HG03175 (cell line): ENCODE results near the gene SFXN4.

ENCODE experiments used
- ATAC-seq: cut with Tn5 transposase; IDR thresholded peaks from one replicate; pipeline ENCODE4 v1.9.1; 2021; ENCODE audit warnings: mild to moderate bottlenecking, moderate library complexity; ENCODE audit not compliant: unreplicated experiment

SFXN4 gene, protein sequence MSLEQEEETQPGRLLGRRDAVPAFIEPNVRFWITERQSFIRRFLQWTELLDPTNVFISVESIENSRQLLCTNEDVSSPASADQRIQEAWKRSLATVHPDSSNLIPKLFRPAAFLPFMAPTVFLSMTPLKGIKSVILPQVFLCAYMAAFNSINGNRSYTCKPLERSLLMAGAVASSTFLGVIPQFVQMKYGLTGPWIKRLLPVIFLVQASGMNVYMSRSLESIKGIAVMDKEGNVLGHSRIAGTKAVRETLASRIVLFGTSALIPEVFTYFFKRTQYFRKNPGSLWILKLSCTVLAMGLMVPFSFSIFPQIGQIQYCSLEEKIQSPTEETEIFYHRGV

DNA sequence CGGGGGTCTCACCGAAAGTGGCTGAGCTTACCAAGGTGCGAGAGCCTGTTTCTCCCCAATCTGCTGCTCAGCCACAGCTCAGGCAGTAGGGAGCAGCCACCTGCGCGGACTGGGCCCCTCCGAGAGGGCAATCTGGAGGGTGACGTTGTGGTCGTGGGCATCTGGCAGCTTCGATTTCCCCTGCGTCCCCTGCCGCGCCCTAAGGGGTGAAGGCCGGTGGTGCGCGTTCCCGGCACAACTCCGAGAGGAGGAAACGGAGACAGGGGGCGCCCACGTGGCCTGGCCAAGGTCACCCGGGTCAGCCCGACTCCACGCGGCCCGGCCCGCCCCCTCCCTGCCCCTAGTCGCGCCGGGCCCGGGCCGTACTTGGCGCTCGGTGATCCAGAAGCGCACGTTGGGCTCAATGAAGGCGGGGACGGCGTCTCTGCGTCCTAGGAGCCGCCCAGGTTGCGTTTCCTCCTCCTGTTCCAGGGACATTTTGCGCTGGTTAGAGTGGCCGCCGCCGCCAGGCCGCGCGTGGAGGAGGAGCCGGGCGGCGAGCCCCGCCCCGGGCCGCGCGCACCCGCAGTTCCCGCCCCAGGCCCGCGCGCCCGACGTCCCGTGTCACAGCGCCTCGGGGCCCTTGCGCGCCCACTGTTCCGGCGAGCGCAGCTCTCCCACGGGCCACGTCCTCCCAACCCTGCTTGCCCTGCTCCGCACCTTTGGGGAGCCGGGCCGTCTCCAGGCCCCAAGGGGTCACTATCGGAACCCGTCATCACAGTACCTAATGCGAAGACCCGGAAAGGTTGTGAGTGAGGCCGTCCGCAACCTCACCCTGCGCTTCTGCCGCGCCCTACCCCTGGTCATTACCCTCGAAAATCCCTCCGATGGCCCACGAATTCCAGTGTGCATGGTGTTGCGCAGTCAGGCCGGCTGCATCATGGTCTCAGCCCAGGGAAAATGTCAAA is at the start of gene SFXN4:
SFXN4 (minus strand) TSS at position 544 of the 947 bp plus-strand sequence; CDS start at position 477, 67 bp downstream.
- ATAC-seq: peak; percentile 90

DNA sequence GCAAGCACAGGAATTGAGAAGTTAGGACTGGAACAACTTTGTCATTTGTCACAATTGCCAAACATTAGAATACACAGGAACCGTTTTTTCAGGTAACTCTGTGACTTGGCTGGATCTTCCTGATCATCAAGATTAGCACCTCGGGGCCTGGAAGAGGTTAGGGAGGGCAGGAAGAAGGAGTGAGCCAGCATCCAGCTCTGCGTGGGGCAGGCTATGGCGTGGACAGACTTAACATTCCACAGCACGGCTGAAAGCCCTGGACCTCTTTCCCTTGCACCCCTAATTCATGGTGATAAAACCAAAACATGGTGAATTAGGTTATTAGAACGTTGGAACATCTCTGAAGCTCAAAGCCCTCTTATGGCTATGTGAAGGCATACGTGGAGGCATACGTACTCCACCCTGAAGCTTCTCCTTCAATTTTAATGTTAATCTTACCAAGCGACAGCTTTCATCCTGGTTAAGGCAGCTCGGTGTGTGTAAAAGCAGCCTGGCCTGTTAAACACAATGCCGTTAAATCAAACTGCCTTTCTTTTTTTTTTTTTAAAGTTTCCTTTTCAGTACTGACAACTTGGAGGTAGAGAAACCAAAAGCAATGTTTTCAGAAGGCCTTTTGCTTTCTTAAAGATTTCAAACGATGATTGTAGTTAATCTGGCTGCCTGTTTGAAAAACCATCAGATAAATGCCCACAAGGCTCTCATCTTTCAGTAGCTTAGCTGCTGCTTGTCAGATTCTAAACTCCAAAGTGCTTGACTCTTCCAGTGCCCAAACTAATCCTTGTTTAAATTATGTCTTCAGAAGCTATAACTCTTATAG is 46.3 kb upstream of the SFXN4 start:
- no peak for ATAC-seq

DNA sequence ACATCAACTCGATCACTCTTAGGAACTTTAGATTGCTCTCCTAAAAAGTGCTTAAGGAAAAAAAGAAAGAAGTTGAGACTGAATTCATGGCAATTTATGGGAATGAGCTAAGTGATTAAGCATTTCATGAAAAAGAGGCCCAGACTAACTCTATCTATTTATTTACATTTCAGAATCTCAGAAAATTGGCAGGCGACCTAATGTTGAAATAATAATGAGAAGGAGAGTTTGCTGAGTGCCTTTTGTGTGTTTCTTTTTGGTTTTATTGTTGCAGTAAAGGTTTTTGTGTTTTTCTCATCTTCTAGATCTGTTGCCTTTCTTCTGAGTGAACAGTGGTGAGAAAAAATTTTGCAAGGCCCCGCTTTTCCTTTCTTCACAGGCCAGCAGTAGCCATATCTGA is 45.7 kb upstream of the SFXN4 start:
- no peak for ATAC-seq

DNA sequence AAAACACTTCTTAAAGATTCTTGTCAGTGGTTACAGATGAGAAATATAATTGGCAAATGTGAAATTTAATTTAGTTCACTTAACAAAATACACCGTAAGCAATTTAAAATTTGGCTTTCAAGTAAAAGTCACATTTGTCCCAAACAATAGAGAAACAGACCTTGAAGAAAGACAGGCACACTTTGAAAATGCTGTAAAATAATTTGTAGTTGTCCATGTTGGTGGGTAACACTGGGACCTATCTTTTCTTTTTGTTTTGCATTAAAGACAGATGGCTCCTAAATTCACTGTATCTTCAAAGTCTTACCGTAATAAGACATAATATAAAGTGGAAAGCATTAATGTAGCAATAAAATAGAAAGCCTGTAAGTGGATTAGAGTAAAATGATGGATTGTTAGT is 45.1 kb upstream of the SFXN4 start:
- ATAC-seq: no peak

DNA sequence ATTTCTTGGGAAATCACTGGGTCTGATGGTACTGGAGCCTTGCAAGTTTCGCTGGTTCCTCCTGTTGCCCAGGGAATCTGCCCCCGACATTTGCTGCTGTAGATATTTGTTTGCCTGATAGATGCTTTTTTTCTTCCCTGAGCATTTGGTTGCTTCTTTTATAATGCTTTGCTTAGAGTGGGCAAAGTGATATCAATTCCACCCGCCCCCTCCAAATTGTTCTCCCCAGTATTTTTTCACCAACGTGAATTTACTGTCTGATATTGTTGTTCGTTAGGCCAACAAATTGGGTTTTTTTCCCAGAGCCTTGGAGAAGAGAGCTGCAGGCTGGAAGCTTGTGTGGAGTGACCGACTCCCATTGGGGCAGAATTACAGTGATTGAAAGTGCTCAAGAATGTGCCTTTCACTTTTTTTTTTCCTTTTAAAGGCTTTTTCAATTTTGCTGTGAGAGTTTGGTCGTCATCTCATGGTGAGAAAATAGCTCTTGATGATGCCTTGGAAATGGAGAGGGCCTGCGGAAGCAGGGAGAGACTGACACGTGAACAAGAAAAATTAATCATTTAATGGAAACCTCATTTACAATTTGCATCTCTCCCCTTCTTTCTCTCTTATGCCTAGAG is 44.3 kb upstream of the SFXN4 start:
- no peak for ATAC-seq

DNA sequence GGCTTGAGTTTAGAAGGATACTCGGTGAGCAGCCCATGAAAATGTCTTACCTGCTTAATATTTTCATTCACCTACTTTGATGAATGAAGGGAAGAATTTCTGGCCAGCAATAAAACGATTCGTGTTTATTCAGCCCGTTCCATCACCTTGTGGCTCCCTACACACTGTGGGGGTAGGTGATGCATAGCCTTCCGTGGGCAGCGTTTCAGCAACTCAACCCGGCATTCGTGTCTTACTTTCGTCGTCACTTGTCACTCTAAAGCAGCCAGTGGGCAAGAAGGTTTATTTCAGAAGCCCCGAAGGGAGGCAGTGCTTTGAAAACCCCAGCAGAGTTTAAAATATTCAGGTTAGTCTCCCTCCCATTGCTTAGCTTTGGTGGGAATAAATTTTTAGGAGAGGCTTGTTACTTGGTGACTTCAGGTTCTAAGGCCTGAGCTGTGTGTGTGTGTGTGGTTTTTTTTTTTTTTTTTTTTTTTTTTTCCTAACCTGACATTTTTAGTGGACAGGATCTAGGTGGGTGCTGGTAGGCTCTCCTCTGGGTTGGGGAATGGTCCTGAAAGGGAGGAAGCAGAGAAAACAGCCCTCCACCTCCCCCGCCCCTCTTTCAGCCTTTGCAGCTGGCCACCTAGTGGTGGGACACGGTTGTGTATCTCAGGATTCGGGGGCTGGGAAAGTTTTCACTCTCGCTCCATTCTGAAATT is 43.7 kb upstream of the SFXN4 start:
- no peak for ATAC-seq

DNA sequence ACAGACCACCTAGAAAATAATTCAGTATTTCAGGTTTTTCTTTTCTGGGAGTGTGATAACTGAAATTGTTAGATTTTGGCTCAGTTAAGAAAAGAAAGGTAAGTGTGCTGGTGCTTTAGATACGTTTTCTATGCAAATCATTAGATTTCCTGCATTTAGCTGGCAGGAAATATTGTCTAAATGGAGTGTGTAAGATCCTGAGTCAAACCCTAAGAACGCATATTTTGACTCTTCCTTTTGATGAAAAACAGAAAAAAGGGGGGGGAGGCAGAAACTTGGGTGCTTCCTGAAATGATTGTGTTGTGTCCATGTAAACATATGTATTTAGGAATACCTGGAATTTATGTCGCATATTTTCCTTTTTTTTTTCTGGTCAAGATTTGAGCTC is 43.0 kb upstream of the SFXN4 start:
- no peak for ATAC-seq

DNA sequence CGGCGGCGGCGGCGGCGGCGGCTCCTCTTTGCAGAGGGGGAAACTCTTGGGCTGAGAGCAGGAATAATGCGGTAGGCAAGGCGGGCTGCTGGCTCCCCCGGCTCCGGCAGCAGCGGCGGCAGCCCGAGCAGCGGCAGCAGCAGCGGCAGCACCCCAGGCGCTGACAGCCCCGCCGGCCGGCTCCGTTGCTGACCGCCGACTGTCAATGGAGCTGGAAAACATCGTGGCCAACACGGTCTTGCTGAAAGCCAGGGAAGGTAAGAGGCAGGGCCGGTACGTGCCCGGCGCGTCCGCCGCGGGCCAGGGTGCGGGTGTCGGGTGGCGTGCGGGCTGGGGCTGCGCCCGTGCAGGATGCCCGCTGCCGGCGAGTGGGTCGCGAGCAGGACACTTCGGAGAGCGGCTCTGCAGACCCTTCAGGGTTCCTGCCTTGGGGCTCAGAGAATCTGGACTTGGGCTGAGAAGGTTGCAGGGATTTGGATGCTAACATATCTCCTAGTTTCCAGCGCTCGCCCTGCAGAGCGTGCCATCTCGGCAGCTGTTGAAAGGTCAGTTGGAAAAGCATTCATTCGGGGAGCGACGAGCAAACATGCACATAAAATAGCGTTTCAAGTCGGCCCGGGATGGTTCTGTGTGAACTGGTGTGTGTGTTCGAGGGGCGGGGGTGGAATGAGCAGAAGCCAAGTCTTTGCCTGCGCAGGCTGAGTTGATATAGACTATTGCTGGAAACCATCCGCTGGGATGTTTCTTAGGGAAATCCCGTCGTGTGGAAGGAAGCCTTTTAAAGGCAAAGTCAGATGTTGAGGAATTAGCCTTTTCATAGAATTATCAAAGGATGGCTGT is 42.4 kb upstream of the SFXN4 start:
- peak; percentile 1 for ATAC-seq

DNA sequence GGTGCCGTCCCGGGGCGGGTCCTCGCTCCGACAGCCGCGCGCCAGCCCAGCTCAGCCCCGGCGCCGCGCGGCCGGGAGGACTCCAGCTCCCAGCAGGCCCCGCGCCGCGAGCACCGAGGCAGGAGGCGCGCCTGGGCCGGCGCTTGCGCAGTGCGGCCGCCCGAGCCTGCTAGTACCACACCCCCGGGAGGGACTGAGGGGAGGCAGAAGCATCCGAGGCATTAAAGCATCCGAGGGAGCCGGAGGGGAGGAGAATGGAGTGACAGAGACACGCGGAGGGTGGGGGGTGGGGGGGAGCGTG is 41.8 kb upstream of the SFXN4 start, which contains the start of gene GRK5:
GRK5 (plus strand) TSS at position 206 of the 301 bp plus-strand sequence. CDS start 347 bp downstream, outside the sequence.
- peak; percentile 78 for ATAC-seq

DNA sequence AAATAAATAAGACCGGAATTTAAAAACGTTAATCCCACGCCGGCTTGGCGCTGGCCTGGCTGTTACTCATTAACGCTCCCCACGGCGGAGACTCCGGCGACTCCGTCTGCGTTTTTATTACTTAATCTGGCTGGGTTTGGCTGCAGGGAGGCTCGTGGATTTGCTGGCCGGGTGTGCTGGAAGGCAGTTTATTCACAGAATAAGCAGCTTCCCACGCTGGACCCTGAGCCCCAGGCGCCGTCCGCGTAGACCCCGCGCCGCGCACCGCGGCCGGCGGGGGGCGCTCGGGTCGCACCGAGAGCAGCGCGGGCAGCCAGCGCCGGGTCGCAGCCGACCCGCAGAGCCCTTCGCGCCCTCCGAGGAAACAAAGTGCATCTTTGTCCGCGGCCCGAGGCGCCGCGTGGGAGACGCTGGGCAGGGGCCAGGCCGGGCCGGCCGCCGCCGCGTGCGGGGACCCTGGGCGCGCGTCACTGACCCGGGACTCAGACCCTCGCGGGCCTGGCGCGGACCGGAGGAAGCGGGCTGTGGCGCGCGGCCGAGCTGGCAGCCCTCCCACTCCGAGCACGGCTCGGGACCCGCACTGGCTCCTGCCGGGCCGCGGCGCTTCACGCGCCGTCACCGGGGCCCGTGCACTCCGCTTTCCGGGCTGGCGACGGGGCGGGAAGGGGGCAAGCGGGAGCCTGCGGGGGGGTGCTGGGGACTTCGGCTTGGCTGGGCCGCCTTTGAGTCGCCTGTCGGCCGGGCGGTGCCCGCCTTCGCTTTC is 41.3 kb upstream of the SFXN4 start:
- ATAC-seq: peak; percentile 56

DNA sequence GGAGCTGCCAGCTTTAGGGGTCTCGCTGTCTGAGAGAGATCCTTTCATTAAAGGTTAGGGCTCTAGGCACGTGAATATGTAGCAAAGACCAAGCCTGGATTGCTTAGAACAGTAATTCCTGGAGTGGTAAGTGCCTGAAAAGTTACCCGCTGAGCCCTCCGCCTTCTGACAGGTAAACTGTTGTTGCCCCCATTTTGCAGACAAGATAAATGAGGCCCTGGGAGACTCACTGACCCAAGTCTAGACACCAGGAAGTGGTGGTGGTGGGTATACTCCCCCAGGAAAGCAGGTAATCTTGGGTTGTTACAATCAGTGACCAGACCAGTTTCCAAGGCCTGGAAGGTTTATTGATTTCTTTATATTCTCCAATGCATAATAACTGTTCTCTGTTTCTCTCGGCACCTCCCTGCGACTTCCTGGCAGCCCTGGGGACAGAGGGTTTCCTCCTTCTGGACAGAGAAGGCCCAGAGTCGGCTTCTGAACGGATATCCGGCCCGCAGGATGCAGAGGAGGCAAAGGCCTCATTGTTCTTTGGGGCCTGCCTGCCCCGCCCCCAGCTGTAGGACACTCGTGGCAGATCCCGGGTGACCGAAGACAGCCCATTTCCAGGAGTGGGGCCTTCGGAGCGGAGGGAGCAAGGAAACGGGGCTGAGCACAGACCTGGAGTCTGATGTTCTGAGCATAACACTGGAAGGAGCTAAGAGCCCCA is 40.5 kb upstream of the SFXN4 start:
- peak; percentile 29 for ATAC-seq

DNA sequence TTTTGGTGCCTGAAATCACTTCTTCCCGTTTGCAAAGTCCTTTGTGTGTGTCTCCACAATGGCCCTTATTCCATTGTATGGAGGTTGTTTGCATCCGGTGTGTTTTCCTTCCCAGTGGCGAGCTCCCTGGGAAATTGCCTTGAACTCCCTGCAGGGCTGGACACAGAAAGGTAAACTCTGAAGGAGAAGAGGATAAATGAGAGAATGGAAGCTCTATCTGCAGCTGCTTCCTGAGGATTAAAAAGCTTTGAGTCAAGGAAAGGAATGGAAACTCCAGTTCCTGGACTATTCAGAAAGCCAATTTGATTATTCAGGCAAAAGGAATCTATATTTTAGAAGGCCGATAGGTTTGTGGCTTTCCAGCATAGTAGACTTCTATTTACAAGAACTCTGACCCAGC is 37.5 kb upstream of the SFXN4 start:
- no peak for ATAC-seq

DNA sequence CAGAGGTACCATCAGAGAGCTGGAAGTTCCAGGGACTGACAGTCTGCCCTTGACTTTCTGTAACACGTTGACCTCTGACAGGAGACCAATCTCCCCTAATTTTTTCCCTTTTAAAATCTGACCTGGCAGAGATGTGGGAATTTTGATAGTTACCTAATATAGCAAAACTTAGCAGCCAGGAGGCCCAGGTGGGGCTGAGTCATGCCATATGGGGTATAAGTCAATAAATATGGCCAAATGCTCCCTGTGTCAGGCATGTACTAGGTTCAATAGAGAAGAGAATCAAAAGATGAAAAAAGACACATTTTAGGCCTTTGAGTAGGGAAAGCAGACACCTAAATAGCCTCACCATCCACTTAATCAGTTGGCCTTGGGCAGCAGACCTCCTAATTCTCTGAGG is 35.7 kb upstream of the SFXN4 start:
- no peak for ATAC-seq

DNA sequence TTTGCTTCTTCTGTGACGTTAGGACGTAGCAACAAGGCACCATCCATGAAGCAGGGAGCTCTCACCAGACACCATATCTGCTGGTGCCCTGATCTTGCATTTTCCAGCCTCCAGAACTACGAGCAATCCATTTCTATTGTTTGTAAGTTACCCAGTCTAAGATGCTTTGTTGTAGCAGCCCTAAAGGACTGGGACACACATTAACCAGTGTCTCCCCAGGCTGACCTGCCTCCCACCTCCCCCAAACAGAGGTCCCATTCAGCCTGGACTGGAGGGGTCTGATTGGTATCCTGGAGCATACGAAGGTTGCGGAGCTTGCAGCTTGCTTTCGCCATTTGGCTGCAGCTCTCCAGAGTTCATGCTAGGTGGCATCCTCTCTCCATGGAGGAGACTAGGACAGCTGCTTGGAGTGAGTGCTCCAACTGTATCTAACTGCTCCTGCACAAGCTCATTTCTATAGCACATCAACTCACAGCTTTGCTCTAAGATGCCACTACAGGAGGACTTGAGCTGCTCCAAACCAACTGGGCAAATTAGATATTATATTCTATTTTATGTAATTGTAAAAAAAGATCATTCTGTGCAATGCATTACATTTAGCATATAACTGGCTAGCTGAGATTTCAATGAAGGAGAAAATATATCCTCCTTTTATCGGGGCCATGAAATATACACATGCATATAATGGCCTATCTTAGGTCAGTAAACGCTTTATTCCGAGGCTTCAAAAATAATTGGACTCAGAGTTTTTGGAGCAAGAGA is 33.9 kb upstream of the SFXN4 start:
- ATAC-seq: peak; percentile 65

DNA sequence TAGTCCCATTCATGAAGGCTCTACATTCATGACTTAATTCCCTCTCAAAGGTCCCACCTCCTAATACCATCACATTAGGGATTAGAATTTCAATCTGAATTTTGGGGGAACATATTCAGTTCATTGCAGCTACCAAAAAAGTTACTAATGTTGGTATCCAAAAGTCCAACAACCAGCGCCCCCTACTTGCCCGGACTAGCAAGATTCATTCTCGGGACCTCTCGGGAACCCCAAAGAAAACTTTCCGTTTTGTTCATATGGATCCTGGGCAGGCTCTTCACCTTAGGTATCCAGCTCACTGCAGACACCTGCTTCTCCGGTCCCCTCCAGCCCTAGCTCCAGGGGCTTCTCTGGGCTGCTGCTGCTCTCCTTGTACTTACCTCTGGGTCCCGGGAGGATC is 32.9 kb upstream of the SFXN4 start:
- no peak for ATAC-seq

DNA sequence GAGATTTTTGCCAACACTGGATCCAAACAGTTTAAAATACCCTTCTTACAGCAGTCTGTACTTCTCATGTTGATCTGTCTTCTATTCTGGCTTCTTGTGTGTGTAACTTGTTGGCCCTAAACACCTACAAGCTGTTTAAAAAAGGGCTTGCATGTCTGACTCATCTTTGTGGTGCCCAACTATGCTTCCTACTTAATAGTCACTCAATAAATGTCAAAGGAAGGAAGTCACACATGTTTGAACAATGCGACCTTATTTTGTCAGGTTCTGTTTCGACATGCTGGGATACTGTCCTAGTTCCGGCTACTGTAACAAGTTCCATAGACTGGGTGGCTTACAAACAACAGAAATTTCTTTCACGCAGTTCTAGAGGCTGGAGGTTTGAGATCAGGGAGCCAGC is 32.4 kb upstream of the SFXN4 start:
- ATAC-seq: no peak

DNA sequence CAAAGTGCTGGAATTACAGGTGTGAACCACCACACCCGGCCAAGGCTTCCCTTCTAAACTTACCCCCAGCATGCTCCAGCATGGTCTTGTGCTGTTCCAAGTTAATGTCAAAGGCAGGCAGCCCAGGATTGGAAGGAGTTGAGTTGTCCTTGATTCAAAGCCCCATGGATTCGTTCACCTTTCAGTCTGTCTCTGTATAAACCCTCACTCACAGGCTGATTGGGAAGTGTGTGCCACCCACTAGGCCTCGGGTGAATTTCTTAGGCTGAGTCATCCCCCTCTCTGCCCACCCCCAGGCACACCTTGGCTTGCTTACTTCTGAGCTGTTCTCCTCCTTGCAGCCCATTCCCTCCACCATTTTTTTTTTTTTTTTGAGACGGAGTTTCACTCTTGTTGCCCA is 26.4 kb upstream of the SFXN4 start:
- ATAC-seq: no peak
